ENCODE measurements around the gene N4BP2L2. TPM values are rescaled to one million over a fixed set of nuclear protein-coding genes. Genes with fewer than 3 reads are reported as not detected.

Gene N4BP2L2
- total RNA-seq, 1 experiment from 2014 or later: 128 TPM

- peaks cover 4% of the 10 kb centered on the region for H3K36me3 Mint-ChIP-seq (ENCODE audit: insufficient read depth, unreplicated experiment)
- intact Hi-C loops (cut with micrococcal nuclease; ENCODE audit: unreplicated experiment): loop anchor here (1.0 to 10.0 kb wide), 4 partner anchors 14 to 404 kb away; partner anchors contain the start of genes BRCA2, N4BP2L2 and ZAR1L
- peak overlapping the region; percentile 69 for H3K27ac Mint-ChIP-seq (ENCODE audit: unreplicated experiment)
- H3K27me3 Mint-ChIP-seq (ENCODE audit: insufficient read depth, unreplicated experiment): no peaks in the 10 kb centered on the region
- POLR2A ChIA-PET: interaction anchor here (0.6 to 2.2 kb wide), 7 partner anchors 10 to 520 kb away, joined by 3 to 14 read pairs (median 6); partner anchors contain the start of genes BRCA2 and ZAR1L
- CTCF ChIA-PET: interaction anchor here (0.6 to 2.2 kb wide), 3 partner anchors 10 to 519 kb away, joined by 3 to 14 read pairs (median 3); no protein-coding TSS in a partner anchor
- no peaks in the 10 kb centered on the region for H3K27me3 ChIP-seq (replicated peaks; ENCODE audit: control insufficient read depth, insufficient read depth, low read length)
- no peaks in the 10 kb centered on the region for H3K36me3 ChIP-seq (ENCODE audit: control insufficient read depth, insufficient read depth, low read length)
- TSS peak; percentile 97 for BruUV-seq (replicated peaks)
- no peak for DNase-seq
- H3K9me3 ChIP-seq: no peaks in the 10 kb centered on the region
- H3K4me1 ChIP-seq: peaks cover 22% of the 10 kb centered on the region
- H3K4me3 Mint-ChIP-seq (ENCODE audit: unreplicated experiment): peak overlapping the region; percentile 76
- peak overlapping the region; percentile 62 for H3K4me3 ChIP-seq (ENCODE audit: low read depth, low read length)
- no peak for TF ChIP-seq CTCF (IDR thresholded peaks at IDR 0.05; ENCODE audit: insufficient read depth in 1 of 2, low read depth in 1 of 2, low read length in 1 of 2, severe bottlenecking in 1 of 2, unreplicated experiment in 1 of 2)
- no peaks in the 10 kb centered on the region for H3K9me3 Mint-ChIP-seq (ENCODE audit: unreplicated experiment)
- peaks cover 18% of the 10 kb centered on the region for H3K4me1 Mint-ChIP-seq (ENCODE audit: low read depth, unreplicated experiment)
Measured at GRCh38 chr13:32428581-32429432, 109.8 kb downstream of the N4BP2L2 start.

- ChIA-PET CTCF (interaction anchor here (1.2 to 2.2 kb wide), 2 partner anchors 11 to 518 kb away, joined by 3 to 14 read pairs; no protein-coding TSS in a partner anchor), POLR2A (interaction anchor here (0.6 to 2.2 kb wide), 7 partner anchors 11 to 519 kb away, joined by 3 to 14 read pairs (median 6); partner anchors contain the start of genes BRCA2 and ZAR1L)
Measured at GRCh38 chr13:32427852-32428580, 110.6 kb downstream of the N4BP2L2 start, which contains the start of gene N4BP2L1. Gene N4BP2L1, minus strand, starts transcription at chr13:32428130. Its CDS starts 48 bp downstream, at chr13:32428082.

More at GRCh38 chr13:32427852-32428580, 110.6 kb downstream of the N4BP2L2 start, which contains the start of gene N4BP2L1:
- intact Hi-C loops (cut with micrococcal nuclease; ENCODE audit: unreplicated experiment): loop anchor here (1.0 to 10.0 kb wide), 4 partner anchors 15 to 403 kb away; partner anchors contain the start of genes BRCA2, N4BP2L2 and ZAR1L
- no peaks in the 10 kb centered on the region for H3K27me3 ChIP-seq (replicated peaks; ENCODE audit: control insufficient read depth, insufficient read depth, low read length)
- peak within 1 kb of the TSS; percentile 62 for H3K4me3 ChIP-seq (ENCODE audit: low read depth, low read length)
- Mint-ChIP-seq H3K9me3 (ENCODE audit: unreplicated experiment) (no peaks in the 10 kb centered on the region), H3K4me1 (ENCODE audit: low read depth, unreplicated experiment) (peaks cover 25% of the 10 kb centered on the region), H3K27ac (ENCODE audit: unreplicated experiment) (peak within 1 kb of the TSS; percentile 69), H3K4me3 (ENCODE audit: unreplicated experiment) (peak within 1 kb of the TSS; percentile 76), H3K27me3 (ENCODE audit: insufficient read depth, unreplicated experiment) (no peaks in the 10 kb centered on the region), H3K36me3 (ENCODE audit: insufficient read depth, unreplicated experiment) (peaks cover 4% of the 10 kb centered on the region)
- peak; percentile 95 to 96 for DNase-seq
- no peak for TF ChIP-seq CTCF (IDR thresholded peaks at IDR 0.05; ENCODE audit: insufficient read depth in 1 of 2, low read depth in 1 of 2, low read length in 1 of 2, severe bottlenecking in 1 of 2, unreplicated experiment in 1 of 2)
- BruUV-seq (replicated peaks): no TSS peak
- H3K9me3 ChIP-seq: no peaks in the 10 kb centered on the region
- H3K36me3 ChIP-seq (ENCODE audit: control insufficient read depth, insufficient read depth, low read length): no peaks in the 10 kb centered on the region
- peaks cover 22% of the 10 kb centered on the region for H3K4me1 ChIP-seq

Measured in Caco-2 (cell line).